MM.1S (cell line): ENCODE data around the gene HDHD5.

Experiments used
- DNase-seq: peaks from one replicate; pipeline ENCODE4 v3.0.0-alpha.2; 2015
- H2AFZ ChIP-seq: fragments of 300-600 bp; sonication (generic); 2 replicates; pipeline ENCODE4 v1.6.0; 2016; ENCODE audit warnings: antibody characterized with exemption, low read length
- H3F3A ChIP-seq: fragments of 300-600 bp; sonication (generic); 2 replicates; pipeline ENCODE4 v1.6.1; 2016; ENCODE audit warnings: mild to moderate bottlenecking, antibody characterized with exemption, low read length, moderate library complexity, mixed read lengths; ENCODE audit not compliant: insufficient read depth
- H3K27ac ChIP-seq: fragments of 300-600 bp; sonication (generic); 2 replicates; pipeline ENCODE4 v1.5.1; 2016; ENCODE audit warnings: mild to moderate bottlenecking, low read length
- H3K27me3 ChIP-seq: fragments of 300-600 bp; sonication (generic); replicated peaks from 2 replicates; pipeline ENCODE4 v1.6.0; 2016; ENCODE audit warnings: low read length; ENCODE audit not compliant: insufficient read depth
- H3K36me3 ChIP-seq: fragments of 300-600 bp; sonication (generic); replicated peaks from 2 replicates; pipeline ENCODE4 v1.6.1; 2016; ENCODE audit warnings: mild to moderate bottlenecking, low read length, mixed read lengths; ENCODE audit not compliant: insufficient read depth
- H3K4me1 ChIP-seq: fragments of 300-600 bp; sonication (generic); 2 replicates; pipeline ENCODE4 v1.6.1; 2016; ENCODE audit warnings: low read length, mixed read lengths
- H3K4me2 ChIP-seq: fragments of 300-600 bp; sonication (generic); 2 replicates; pipeline ENCODE4 v1.6.0; 2016; ENCODE audit warnings: low read depth, low read length
- H3K4me3 ChIP-seq: fragments of 300-600 bp; sonication (generic); 2 replicates; pipeline ENCODE4 v1.5.1; 2016; ENCODE audit warnings: low read length, mixed read lengths
- H3K79me2 ChIP-seq: fragments of 300-600 bp; sonication (generic); 2 replicates; pipeline ENCODE4 v1.6.1; 2016; ENCODE audit warnings: mixed run types, low read length, mixed read lengths
- H3K9ac ChIP-seq: fragments of 300-600 bp; sonication (generic); 2 replicates; pipeline ENCODE4 v1.6.1; 2016; ENCODE audit warnings: low read length, mixed read lengths
- H3K9me2 ChIP-seq: fragments of 300-600 bp; sonication (generic); replicated peaks from 2 replicates; pipeline ENCODE4 v1.6.1; 2016; ENCODE audit warnings: mild to moderate bottlenecking, low read length, mixed read lengths; ENCODE audit not compliant: insufficient read depth
- H3K9me3 ChIP-seq: fragments of 300-600 bp; sonication (generic); replicated peaks from 2 replicates; pipeline ENCODE4 v1.6.1; 2016; ENCODE audit warnings: mild to moderate bottlenecking, low read length, mixed read lengths; ENCODE audit not compliant: insufficient read depth
- H4K20me1 ChIP-seq: fragments of 300-600 bp; sonication (generic); 2 replicates; pipeline ENCODE4 v1.6.1; 2016; ENCODE audit warnings: mild to moderate bottlenecking, low read length, moderate library complexity, mixed read lengths; ENCODE audit not compliant: insufficient read depth
- CTCF ChIP-seq: fragments of 300-600 bp; sonication (generic); IDR thresholded peaks from 2 replicates; pipeline ENCODE4 v1.5.1; 2016; ENCODE audit warnings: antibody characterized with exemption, low read length, mixed read lengths
- EZH2 ChIP-seq: fragments of 300-600 bp; sonication (generic); optimal IDR thresholded peaks from 2 replicates; pipeline ENCODE3; 2017; ENCODE audit warnings: low read depth, mild to moderate bottlenecking, antibody characterized with exemption, low read length, mixed read lengths
- EZH2phosphoT487 ChIP-seq: fragments of 300-600 bp; sonication (generic); IDR thresholded peaks from 2 replicates; pipeline ENCODE4 v1.6.1; 2018; ENCODE audit warnings: antibody characterized with exemption, low read length

HDHD5 gene

GRCh38 chr22:17120711-17121232 lies 38.3 kb downstream of the HDHD5 start:
- no peak overlapping the region for H3K9ac ChIP-seq
- no peaks in the 10 kb centered on the region for H3K36me3 ChIP-seq
- H3K9me2 ChIP-seq = no peaks in the 10 kb centered on the region
- H3K4me1 ChIP-seq = peaks cover 16% of the 10 kb centered on the region
- peak overlapping the region; percentile 46 for H3K4me3 ChIP-seq
- H3F3A ChIP-seq = no peaks in the 10 kb centered on the region
- no peaks in the 10 kb centered on the region for H3K9me3 ChIP-seq
- H3K79me2 ChIP-seq = no peaks in the 10 kb centered on the region
- TF ChIP-seq EZH2phosphoT487 = no peak
- no peak for TF ChIP-seq CTCF
- no peak for TF ChIP-seq EZH2
- DNase-seq = no peak
- peaks cover 12% of the 10 kb centered on the region for H3K27me3 ChIP-seq
- H2AFZ ChIP-seq = no peak overlapping the region
- peak overlapping the region; percentile 54; the same call in 1 of the 2 replicates for H3K4me2 ChIP-seq
- no peaks in the 10 kb centered on the region for H4K20me1 ChIP-seq
- no peak overlapping the region for H3K27ac ChIP-seq

- DNase-seq = peak; percentile 45
- H3K4me2 ChIP-seq = no peak overlapping the region
- no peak overlapping the region for H3K27ac ChIP-seq
- no peak overlapping the region for H2AFZ ChIP-seq
- H3K4me3 ChIP-seq = no peak overlapping the region
- no peaks in the 10 kb centered on the region for H3K79me2 ChIP-seq
- H3K9me3 ChIP-seq = no peaks in the 10 kb centered on the region
- H3K27me3 ChIP-seq = peaks cover 12% of the 10 kb centered on the region
- H3K9ac ChIP-seq = no peak overlapping the region
- H3F3A ChIP-seq = no peaks in the 10 kb centered on the region
- peaks cover 16% of the 10 kb centered on the region for H3K4me1 ChIP-seq
- no peaks in the 10 kb centered on the region for H3K9me2 ChIP-seq
- H4K20me1 ChIP-seq = no peaks in the 10 kb centered on the region
- no peaks in the 10 kb centered on the region for H3K36me3 ChIP-seq
- TF ChIP-seq CTCF (no peak), EZH2phosphoT487 (no peak), EZH2 (no peak)
These were observed 38.8 kb downstream of the HDHD5 start for GRCh38 chr22:17120281-17120680.

- H3K27me3 ChIP-seq = peaks cover 12% of the 10 kb centered on the region
- no peak overlapping the region for H3K4me3 ChIP-seq
- no peaks in the 10 kb centered on the region for H3K36me3 ChIP-seq
- no peak overlapping the region for H3K27ac ChIP-seq
- peak; percentile 27 for TF ChIP-seq CTCF
- no peak for TF ChIP-seq EZH2
- TF ChIP-seq EZH2phosphoT487 = no peak
- H3K79me2 ChIP-seq = no peaks in the 10 kb centered on the region
- no peak overlapping the region for H2AFZ ChIP-seq
- H3K4me1 ChIP-seq = peaks cover 16% of the 10 kb centered on the region
- H3K9me3 ChIP-seq = no peaks in the 10 kb centered on the region
- H3K4me2 ChIP-seq = no peak overlapping the region
- no peak for DNase-seq
- no peak overlapping the region for H3K9ac ChIP-seq
- H3F3A ChIP-seq = no peaks in the 10 kb centered on the region
- H4K20me1 ChIP-seq = no peaks in the 10 kb centered on the region
- no peaks in the 10 kb centered on the region for H3K9me2 ChIP-seq
These were observed 39.4 kb downstream of the HDHD5 start for GRCh38 chr22:17119481-17120202.
